Adipocyte (in vitro differentiated cells): ENCODE results near the gene SNCB.

ENCODE experiments used
- DNase-seq: peaks from one replicate; pipeline ENCODE4 v3.0.0-alpha.2; 2015; ENCODE audit warnings: low read depth
- H3K27me3 ChIP-seq: replicated peaks from 2 replicates; pipeline ENCODE4 v1.7.0; 2013; ENCODE audit warnings: mild to moderate bottlenecking, low read length, moderate library complexity; ENCODE audit not compliant: control insufficient read depth, insufficient read depth
- H3K36me3 ChIP-seq: 2 replicates; pipeline ENCODE4 v1.7.0; 2013; ENCODE audit warnings: low read length, mild to moderate bottlenecking, moderate library complexity; ENCODE audit not compliant: control insufficient read depth, insufficient read depth, severe bottlenecking
- H3K4me1 ChIP-seq: 2 replicates; pipeline ENCODE4 v1.7.0; 2013; ENCODE audit warnings: mild to moderate bottlenecking, low read length, moderate library complexity; ENCODE audit not compliant: control insufficient read depth, insufficient read depth
- H3K4me3 ChIP-seq: 2 replicates; pipeline ENCODE4 v1.7.0; 2013; ENCODE audit warnings: mild to moderate bottlenecking, low read length, moderate library complexity
- H3K9ac ChIP-seq: 2 replicates; pipeline ENCODE4 v1.7.0; 2013; ENCODE audit warnings: mild to moderate bottlenecking, low read length, moderate library complexity
- H3K9me3 ChIP-seq: 2 replicates; pipeline ENCODE4 v1.7.0; 2013; ENCODE audit warnings: mild to moderate bottlenecking, low read length, moderate library complexity; ENCODE audit not compliant: control insufficient read depth

Gene SNCB

DNA sequence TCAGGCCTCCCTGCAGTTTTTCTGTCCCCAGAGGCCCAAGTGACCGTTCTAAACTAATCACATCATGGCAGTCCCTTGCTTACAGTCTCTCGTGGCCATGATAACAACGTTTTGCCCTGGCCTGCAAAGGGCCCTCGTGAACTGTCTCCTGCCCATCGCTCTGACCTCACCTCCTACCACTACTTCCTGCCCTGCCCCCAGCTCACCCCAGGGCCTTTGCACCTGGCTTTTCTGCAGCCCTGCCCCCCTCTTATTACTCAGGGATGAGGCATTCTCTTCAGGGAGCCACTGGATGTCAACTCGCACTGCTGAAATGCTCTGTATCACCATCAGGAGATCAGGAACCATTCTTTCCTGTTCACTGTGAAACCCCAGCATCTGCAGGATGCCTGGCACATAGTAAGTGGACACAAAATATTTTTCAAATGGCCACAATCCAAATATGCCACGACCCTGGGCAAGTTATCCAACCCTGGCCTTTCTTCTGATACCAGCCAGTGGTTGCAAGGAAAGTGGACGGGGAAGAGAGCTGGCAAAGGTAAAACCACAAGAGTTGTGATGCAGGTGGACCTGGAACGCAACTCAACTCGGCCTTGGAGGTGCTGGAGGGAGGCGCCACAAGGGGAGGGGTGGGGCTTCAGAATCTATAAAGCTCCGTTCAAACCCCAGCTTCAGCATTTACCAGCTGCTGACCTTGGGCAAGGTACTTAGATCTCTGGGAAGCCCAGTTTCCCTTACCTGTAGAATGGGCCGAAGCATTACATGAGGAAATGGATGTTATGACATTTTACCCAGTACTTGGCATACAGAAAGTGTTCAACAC, 1.7 kb downstream of the SNCB start:
- no peak overlapping the region for H3K9ac ChIP-seq
- H3K4me3 ChIP-seq = no peak overlapping the region
- no peaks in the 10 kb centered on the region for H3K36me3 ChIP-seq
- no peaks in the 10 kb centered on the region for H3K9me3 ChIP-seq
- H3K4me1 ChIP-seq = peaks cover 6% of the 10 kb centered on the region
- H3K27me3 ChIP-seq = peaks cover 55% of the 10 kb centered on the region
- DNase-seq = no peak

- Histone ChIP-seq H3K9ac (no peak overlapping the region), H3K4me1 (peaks cover 6% of the 10 kb centered on the region), H3K4me3 (no peak overlapping the region), H3K27me3 (peaks cover 44% of the 10 kb centered on the region), H3K9me3 (no peaks in the 10 kb centered on the region), H3K36me3 (no peaks in the 10 kb centered on the region)
- DNase-seq = no peak
Observed at GRCh38 chr5:176627582-176627981, 2.8 kb downstream of the SNCB start.

DNA sequence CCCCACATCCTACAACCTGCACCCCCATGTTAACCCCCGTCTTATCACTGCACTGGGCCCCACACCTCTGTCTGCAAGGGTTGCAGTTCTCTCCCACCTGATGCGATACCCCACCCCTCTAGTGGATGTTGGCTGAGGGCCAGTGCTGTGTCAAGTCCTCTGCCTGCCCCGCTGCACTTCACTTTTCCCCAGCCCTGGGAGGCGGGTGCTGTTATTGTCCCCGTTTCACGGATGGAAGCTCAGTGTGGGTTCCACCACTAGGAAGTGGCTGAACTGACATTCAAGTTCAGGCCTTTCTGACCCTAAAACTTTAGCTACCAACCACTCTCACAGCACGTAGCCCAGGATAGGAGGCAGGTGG, 3.5 kb downstream of the SNCB start:
- H3K4me1 ChIP-seq = peaks cover 6% of the 10 kb centered on the region

GRCh38 chr5:176625966-176626875, 4.1 kb downstream of the SNCB start:
- Histone ChIP-seq H3K9ac (no peak overlapping the region), H3K4me1 (peaks cover 6% of the 10 kb centered on the region), H3K27me3 (peaks cover 32% of the 10 kb centered on the region), H3K4me3 (no peak overlapping the region), H3K36me3 (no peaks in the 10 kb centered on the region), H3K9me3 (no peaks in the 10 kb centered on the region)
- DNase-seq = no peak

More for the DNA sequence above, 3.5 kb downstream of the SNCB start:
- no peaks in the 10 kb centered on the region for H3K36me3 ChIP-seq
- no peak overlapping the region for H3K9ac ChIP-seq
- DNase-seq = no peak
- no peak overlapping the region for H3K4me3 ChIP-seq
- peaks cover 38% of the 10 kb centered on the region for H3K27me3 ChIP-seq
- H3K9me3 ChIP-seq = no peaks in the 10 kb centered on the region

- Histone ChIP-seq H3K4me3 (no peak overlapping the region), H3K9me3 (no peaks in the 10 kb centered on the region), H3K4me1 (peaks cover 3% of the 10 kb centered on the region), H3K27me3 (peaks cover 28% of the 10 kb centered on the region), H3K9ac (no peak overlapping the region), H3K36me3 (no peaks in the 10 kb centered on the region)
- no peak for DNase-seq
Observed at GRCh38 chr5:176625512-176625911, 4.8 kb downstream of the SNCB start.

- peaks cover 2% of the 10 kb centered on the region for H3K4me1 ChIP-seq
Observed at GRCh38 chr5:176624938-176625337, 5.4 kb downstream of the SNCB start.

GRCh38 chr5:176624142-176624541, 6.2 kb downstream of the SNCB start:
- H3K27me3 ChIP-seq = peaks cover 38% of the 10 kb centered on the region
- H3K36me3 ChIP-seq = no peaks in the 10 kb centered on the region
- no peak for DNase-seq
- no peak overlapping the region for H3K9ac ChIP-seq
- no peaks in the 10 kb centered on the region for H3K9me3 ChIP-seq
- no peak overlapping the region for H3K4me3 ChIP-seq
- no peaks in the 10 kb centered on the region for H3K4me1 ChIP-seq

More at GRCh38 chr5:176624938-176625337, 5.4 kb downstream of the SNCB start:
- H3K4me3 ChIP-seq = no peak overlapping the region
- H3K9me3 ChIP-seq = no peaks in the 10 kb centered on the region
- H3K27me3 ChIP-seq = peaks cover 32% of the 10 kb centered on the region
- no peak for DNase-seq
- no peaks in the 10 kb centered on the region for H3K36me3 ChIP-seq
- H3K9ac ChIP-seq = no peak overlapping the region

GRCh38 chr5:176621661-176622079, 8.7 kb downstream of the SNCB start:
- H3K9ac ChIP-seq = no peak overlapping the region
- no peaks in the 10 kb centered on the region for H3K9me3 ChIP-seq
- peaks cover 39% of the 10 kb centered on the region for H3K27me3 ChIP-seq
- no peaks in the 10 kb centered on the region for H3K36me3 ChIP-seq
- H3K4me1 ChIP-seq = no peaks in the 10 kb centered on the region
- DNase-seq = no peak
- no peak overlapping the region for H3K4me3 ChIP-seq

DNA sequence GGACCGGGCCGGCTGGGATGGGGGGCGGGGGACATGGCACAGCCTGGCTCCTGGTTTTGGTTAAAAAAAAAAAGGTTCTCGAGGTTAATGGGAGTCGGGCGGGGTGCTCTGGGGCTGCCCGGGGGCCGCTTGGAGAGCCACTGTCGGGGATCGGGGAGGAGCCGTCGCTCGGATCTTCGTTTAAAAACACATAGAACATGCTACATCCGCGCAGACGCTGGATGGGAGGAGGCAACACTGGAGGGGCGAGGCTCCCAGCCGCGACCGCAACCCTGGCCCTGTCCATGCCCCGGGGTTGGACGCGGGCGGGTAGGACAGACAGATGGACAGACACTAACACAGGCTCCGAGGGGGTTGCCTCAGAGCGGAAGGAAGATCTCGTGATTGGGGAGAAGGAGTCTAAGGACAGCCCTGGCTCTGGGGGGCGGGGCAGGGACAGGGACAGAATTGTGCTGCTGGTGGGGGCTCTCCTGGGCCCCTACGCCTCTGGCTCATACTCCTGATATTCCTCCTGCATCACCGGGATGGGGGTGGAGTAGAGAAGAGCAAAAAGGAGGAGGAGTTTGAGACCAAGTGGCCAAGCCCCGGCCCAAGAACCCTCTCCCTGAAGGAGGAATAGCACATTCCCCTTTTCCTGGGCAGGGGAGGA, 9.9 kb downstream of the SNCB start:
- peaks cover 1% of the 10 kb centered on the region for H3K4me1 ChIP-seq
- no peaks in the 10 kb centered on the region for H3K9me3 ChIP-seq
- H3K27me3 ChIP-seq = peaks cover 39% of the 10 kb centered on the region
- H3K9ac ChIP-seq = no peak overlapping the region
- DNase-seq = peak; percentile 34
- H3K36me3 ChIP-seq = no peaks in the 10 kb centered on the region
- peak overlapping the region; percentile 32 for H3K4me3 ChIP-seq

GRCh38 chr5:176619569-176620332, 10.6 kb downstream of the SNCB start:
- Histone ChIP-seq H3K9me3 (no peaks in the 10 kb centered on the region), H3K27me3 (peaks cover 34% of the 10 kb centered on the region), H3K9ac (no peak overlapping the region), H3K36me3 (no peaks in the 10 kb centered on the region), H3K4me1 (peaks cover 7% of the 10 kb centered on the region), H3K4me3 (no peak overlapping the region)
- no peak for DNase-seq
